GM12874 (cell line): ENCODE measurements around the gene ZNF638.

Experiments
- TF ChIP-seq, protein P1 (sequence below): IDR thresholded peaks from 2 replicates; pipeline ENCODE4 v1.5.1; 2011; ENCODE audit warnings: low read depth, mild to moderate bottlenecking, control low read depth, low read length, moderate library complexity; ENCODE audit not compliant: insufficient read depth

The ZNF638 gene

DNA sequence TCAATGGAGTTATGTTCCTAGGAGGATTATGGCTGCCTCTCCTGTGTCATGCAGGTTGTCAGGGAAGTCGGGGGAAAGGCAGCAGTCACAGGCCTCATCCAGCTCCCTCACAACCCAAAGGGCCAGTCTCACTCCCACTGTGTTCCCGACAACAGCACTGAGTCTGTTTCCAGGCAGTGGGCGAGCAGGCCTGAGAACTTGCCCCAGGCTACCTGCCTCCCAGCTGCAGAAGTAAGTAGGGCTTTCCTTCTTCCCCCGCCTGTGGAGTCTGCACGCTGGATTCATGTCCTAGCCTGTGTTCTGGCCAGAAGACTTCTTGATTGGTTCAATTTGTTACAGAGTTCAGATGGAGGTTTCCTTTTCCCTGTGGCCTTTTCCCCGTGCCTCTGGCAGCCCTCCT lies 8.2 kb upstream of the ZNF638 start:
- TF ChIP-seq, protein P1, sequence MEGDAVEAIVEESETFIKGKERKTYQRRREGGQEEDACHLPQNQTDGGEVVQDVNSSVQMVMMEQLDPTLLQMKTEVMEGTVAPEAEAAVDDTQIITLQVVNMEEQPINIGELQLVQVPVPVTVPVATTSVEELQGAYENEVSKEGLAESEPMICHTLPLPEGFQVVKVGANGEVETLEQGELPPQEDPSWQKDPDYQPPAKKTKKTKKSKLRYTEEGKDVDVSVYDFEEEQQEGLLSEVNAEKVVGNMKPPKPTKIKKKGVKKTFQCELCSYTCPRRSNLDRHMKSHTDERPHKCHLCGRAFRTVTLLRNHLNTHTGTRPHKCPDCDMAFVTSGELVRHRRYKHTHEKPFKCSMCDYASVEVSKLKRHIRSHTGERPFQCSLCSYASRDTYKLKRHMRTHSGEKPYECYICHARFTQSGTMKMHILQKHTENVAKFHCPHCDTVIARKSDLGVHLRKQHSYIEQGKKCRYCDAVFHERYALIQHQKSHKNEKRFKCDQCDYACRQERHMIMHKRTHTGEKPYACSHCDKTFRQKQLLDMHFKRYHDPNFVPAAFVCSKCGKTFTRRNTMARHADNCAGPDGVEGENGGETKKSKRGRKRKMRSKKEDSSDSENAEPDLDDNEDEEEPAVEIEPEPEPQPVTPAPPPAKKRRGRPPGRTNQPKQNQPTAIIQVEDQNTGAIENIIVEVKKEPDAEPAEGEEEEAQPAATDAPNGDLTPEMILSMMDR = no peak

DNA sequence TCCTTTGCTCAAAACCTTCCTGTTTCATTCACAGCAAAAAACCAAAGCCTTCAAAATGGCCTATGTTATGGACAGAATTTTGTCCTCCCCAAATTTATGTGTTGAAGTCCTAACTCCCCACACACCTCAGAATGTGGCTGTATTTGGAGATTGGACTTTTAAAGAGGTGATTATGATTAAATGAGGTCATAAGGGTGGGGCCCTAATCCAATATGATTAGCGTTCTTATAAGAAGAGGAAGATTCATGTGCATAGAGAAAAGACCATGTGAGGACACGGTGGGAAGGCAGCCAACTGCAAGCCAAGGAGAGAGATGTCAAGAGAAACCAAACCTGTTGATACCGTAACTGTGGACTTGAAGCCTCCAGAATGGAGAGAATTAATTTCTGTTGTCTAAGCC lies 4.6 kb upstream of the ZNF638 start:
- TF ChIP-seq, protein P1 = no peak

DNA sequence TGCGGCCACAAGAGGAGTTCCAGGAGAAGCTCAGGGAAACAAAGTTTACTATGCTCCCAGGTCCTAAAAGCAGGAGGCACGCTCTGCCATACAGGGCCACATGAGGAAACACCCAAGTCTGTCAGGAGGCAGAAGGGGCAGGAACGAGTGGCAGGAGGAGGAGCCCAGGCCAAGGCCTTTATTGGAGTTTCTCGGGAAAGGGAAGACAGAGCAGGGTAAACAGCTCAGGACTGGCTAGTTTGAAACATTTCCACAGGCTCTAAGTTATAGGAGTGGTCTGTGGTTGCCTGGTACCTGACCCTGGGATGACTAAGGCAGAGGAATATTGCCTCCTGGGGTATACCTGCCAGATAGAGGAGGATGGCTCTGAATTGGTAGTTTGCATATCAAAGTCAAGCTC lies 3.7 kb upstream of the ZNF638 start:
- TF ChIP-seq, protein P1 = no peak

DNA sequence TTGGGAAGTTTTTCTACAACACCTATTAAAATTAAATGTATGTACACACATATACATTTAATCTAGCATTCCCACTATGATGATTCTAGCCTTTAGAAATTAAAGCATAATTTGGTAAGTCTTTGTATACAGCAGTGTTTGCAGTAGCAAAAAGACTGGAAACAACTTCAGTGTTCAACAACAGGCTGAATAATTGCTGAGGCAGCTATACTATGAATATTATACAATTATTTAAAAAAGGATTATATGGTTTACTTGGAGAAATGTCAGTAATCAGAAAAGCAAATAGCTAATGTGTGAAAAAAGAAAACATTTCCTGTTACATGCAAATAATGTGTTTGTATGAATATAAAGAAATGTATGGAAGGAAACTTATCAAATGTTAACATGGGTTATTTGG lies 1.4 kb upstream of the ZNF638 start:
- TF ChIP-seq, protein P1 = no peak

DNA sequence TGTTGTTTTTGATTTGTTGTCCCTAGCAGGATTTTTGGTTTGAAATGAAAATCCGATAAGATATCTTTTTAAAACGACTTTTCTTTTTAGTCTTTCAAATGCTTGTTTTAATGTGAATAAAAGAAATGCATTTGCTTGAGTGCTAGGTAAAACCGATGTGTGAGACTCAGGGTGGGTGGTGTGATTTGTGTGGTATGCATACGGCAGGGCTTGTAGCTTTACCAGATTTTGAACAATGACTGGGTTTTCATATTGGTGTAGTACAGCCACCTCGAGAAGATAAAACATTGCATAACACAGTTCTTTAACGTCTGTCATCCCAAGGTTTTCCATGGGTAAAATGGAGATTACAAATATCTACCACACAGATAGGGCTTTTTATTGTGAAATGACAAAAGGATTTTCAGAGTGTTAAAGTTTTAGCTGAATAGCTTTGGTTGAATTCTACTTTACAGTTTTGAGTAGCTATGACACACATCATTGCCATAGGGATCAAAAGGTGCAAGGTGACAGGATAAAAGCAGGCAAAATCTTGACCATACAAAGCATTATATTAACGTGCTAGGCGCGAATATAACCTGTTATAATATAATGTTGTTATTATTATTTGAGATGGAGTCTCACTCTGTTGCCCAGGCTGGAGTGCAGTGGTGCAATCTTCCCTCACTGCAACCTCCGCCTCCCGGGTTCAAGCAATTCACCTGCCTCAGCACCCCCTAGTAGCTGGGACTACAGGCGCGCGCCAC lies 824 bp upstream of the ZNF638 start:
- TF ChIP-seq, protein P1 = no peak

DNA sequence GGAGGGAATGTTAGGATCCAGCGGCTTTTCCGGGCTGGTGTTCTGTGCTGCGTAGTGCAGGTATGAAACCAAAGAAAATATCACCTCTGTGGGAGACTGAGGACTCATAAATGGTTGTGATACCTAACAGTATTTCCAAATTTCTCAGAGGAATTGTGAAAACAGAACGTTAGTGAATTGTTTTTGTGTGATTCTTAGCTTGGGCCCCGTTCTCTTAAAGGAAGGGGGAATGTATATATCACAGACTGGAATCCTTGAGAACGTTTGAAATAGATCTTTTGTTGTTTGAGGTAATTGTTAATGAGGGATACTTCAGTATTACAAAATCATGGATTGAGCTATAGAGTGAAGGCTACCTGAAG lies 834 bp downstream of the ZNF638 start:
- TF ChIP-seq, protein P1 = no peak

DNA sequence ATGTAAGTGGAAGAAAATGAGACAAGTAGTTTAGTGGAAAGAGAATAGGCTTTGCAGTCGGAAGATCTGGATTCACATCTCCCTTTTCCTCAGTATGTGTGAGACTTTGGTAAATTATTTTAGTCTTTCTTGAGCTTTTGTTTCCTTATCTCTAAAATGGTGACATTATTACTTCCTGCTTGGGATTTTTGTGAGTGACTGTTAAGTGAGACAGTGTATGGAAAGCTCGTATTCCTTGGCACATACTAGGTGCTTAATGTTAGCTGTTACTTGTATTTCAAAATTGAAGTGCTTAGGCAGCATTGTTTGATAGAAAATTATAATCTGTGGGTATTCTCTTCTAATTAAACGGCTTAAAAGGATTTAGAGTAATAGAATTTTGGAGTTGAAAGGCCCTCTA lies 2.0 kb downstream of the ZNF638 start:
- TF ChIP-seq, protein P1 = no peak
